ENCODE measurements around the gene PRKAG1. TPM values are rescaled to one million over a fixed set of nuclear protein-coding genes. Genes with fewer than 3 reads are reported as not detected.
A peak's percentile ranks its signal among the peaks of the same experiment; 100 is the strongest.

PRKAG1 gene
- total RNA-seq, 1 experiment from 2014 or later: 66.5 TPM

DNA sequence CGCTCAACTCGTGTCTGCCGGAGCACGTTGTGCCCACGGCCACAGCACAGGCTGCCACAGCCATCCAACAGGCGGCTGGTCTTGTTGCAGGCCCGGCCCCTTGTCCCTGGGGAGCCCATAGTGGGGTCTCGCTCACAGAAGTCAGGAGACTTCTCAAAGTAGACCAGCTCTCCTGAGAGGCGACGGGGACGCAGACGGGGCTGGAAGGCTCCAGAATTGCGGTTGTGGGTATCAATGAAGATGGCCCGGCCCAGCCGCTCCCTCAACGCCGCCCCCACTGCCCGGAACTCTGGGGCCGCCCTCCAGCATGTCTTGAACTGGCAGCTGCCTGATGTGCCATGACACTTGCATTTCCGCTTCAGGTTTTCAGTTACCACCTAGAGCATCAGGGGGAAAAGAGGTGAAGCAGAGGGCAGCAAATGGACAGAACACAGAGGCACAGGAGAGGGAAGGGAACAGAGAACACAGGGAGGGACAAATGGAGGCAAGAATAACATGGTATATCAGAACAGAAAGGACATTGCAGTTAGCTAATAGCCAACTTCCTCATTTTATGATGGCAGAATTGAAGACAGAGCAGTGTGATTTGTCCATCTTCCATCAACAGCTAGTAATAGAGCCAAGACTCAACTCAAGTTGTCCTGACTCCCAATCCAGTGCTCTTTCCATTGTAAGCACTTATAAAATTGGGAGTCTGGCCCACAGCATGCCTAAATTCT lies 52.2 kb downstream of the PRKAG1 start:
- ATAC-seq (no peak), DNase-seq (no peak)
- H3K27ac ChIP-seq (ENCODE audit: low read length): no peak overlapping the region
- H3K9ac ChIP-seq (ENCODE audit: low read length): no peak overlapping the region
- TF ChIP-seq, protein P1, sequence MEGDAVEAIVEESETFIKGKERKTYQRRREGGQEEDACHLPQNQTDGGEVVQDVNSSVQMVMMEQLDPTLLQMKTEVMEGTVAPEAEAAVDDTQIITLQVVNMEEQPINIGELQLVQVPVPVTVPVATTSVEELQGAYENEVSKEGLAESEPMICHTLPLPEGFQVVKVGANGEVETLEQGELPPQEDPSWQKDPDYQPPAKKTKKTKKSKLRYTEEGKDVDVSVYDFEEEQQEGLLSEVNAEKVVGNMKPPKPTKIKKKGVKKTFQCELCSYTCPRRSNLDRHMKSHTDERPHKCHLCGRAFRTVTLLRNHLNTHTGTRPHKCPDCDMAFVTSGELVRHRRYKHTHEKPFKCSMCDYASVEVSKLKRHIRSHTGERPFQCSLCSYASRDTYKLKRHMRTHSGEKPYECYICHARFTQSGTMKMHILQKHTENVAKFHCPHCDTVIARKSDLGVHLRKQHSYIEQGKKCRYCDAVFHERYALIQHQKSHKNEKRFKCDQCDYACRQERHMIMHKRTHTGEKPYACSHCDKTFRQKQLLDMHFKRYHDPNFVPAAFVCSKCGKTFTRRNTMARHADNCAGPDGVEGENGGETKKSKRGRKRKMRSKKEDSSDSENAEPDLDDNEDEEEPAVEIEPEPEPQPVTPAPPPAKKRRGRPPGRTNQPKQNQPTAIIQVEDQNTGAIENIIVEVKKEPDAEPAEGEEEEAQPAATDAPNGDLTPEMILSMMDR (conservative IDR thresholded peaks at IDR 0.05; ENCODE audit: low read depth, low read length): no peak
- no peak for TF ChIP-seq EZH2 (IDR thresholded peaks at IDR 0.05; ENCODE audit: low read length, unreplicated experiment)
- TF ChIP-seq EZH2phosphoT487 (IDR thresholded peaks at IDR 0.05; ENCODE audit: borderline replicate concordance, low read length): no peak
- BruUV-seq (replicated peaks): no TSS peak
- ChIA-PET POLR2A (ENCODE audit: unreplicated experiment) (no interaction called here), CTCF (interaction anchor here (0.9 to 1.0 kb wide), 2 partner anchors 22 to 30 kb away, joined by 4 to 5 read pairs; no protein-coding TSS in a partner anchor)
- no peaks in the 10 kb centered on the region for H3K9me3 ChIP-seq (ENCODE audit: low read length)
- H3K27me3 ChIP-seq (ENCODE audit: low read length): no peaks in the 10 kb centered on the region
- H3K4me3 ChIP-seq (ENCODE audit: low read length): no peak overlapping the region
- no peak overlapping the region for H3K4me2 ChIP-seq (ENCODE audit: low read length)
- no peaks in the 10 kb centered on the region for H4K20me1 ChIP-seq (ENCODE audit: low read length)
- intact Hi-C loops (cut with micrococcal nuclease): no loop called here
- H3K4me1 ChIP-seq (ENCODE audit: insufficient read depth, low read length): peaks cover 20% of the 10 kb centered on the region
- H3K9me2 ChIP-seq (replicated peaks; ENCODE audit: low read length): no peaks in the 10 kb centered on the region
- H3K36me3 ChIP-seq (ENCODE audit: low read depth, low read length): no peaks in the 10 kb centered on the region
- no peaks in the 10 kb centered on the region for H3F3A ChIP-seq (ENCODE audit: low read length, unreplicated experiment)
- no peak overlapping the region for H2AFZ ChIP-seq (ENCODE audit: low read length)
- no peaks in the 10 kb centered on the region for H3K79me2 ChIP-seq (ENCODE audit: low read length)

DNA sequence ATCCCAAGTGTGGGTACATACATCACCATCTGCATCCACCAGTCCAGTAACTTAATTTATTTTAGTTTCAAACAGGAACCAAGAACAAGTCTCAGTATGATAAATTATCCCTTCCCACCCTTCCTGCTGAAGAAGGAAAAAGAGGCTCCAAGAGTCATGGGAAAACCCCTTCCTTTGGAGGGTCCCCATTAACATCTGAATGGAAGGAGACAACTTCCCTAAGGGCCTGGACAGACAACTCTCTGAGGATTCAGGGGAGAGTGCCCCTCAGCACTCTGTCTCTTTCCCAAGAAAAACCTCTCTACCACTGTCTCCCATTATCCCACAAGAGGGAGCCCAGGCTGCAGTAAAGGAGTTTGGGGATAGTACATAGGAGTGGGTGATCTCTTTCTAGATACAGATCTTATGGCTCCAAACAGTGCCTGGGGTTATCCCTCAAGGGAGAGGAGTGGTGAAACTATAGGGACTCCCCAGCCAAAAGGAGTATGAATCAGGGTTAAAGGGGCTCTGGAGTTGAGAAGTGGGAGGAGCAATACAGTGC lies 53.2 kb downstream of the PRKAG1 start:
- TF ChIP-seq EZH2 (IDR thresholded peaks at IDR 0.05; ENCODE audit: low read length, unreplicated experiment): no peak
- TF ChIP-seq, protein P1 (conservative IDR thresholded peaks at IDR 0.05; ENCODE audit: low read depth, low read length): peak; percentile 54
- H4K20me1 ChIP-seq (ENCODE audit: low read length): no peaks in the 10 kb centered on the region
- H3K4me3 ChIP-seq (ENCODE audit: low read length): no peak overlapping the region
- H3K9me3 ChIP-seq (ENCODE audit: low read length): no peaks in the 10 kb centered on the region
- ChIA-PET CTCF (no interaction called here), POLR2A (ENCODE audit: unreplicated experiment) (no interaction called here)
- H3K9me2 ChIP-seq (replicated peaks; ENCODE audit: low read length): no peaks in the 10 kb centered on the region
- no peaks in the 10 kb centered on the region for H3K36me3 ChIP-seq (ENCODE audit: low read depth, low read length)
- peaks cover 20% of the 10 kb centered on the region for H3K4me1 ChIP-seq (ENCODE audit: insufficient read depth, low read length)
- BruUV-seq (replicated peaks): no TSS peak
- no peak overlapping the region for H3K9ac ChIP-seq (ENCODE audit: low read length)
- H2AFZ ChIP-seq (ENCODE audit: low read length): no peak overlapping the region
- no peak overlapping the region for H3K27ac ChIP-seq (ENCODE audit: low read length)
- no peaks in the 10 kb centered on the region for H3K27me3 ChIP-seq (ENCODE audit: low read length)
- H3F3A ChIP-seq (ENCODE audit: low read length, unreplicated experiment): no peaks in the 10 kb centered on the region
- DNase-seq (no peak), ATAC-seq (peak; percentile 70)
- no peak overlapping the region for H3K4me2 ChIP-seq (ENCODE audit: low read length)
- H3K79me2 ChIP-seq (ENCODE audit: low read length): no peaks in the 10 kb centered on the region
- intact Hi-C loops (cut with micrococcal nuclease): loop anchor here (1.0 kb wide), 1 partner anchor 30 kb away; no protein-coding TSS in a partner anchor

DNA sequence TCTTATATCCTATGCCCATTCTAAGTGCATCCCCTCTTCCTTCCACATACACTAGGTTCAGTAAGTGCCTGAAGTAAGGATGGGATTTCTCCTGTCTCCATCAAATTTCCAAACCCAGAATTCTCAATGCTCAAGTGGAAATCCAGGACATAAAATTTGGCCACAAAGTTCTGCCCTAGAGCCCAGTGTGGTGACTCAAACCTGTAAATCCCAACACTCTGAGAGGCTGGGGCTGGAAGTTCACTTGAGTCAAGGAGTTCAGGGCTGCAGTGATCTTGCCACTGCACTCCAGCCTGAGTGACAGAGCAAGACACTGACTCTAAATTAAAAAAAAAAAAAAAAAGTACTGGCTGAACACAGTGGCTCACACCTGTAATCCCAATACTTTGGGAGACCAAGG lies 56.8 kb downstream of the PRKAG1 start:
- Histone ChIP-seq H3K4me1 (ENCODE audit: insufficient read depth, low read length) (peaks cover 20% of the 10 kb centered on the region), H3K27ac (ENCODE audit: low read length) (peak overlapping the region; percentile 27), H2AFZ (ENCODE audit: low read length) (no peak overlapping the region), H3K9me2 (replicated peaks; ENCODE audit: low read length) (no peaks in the 10 kb centered on the region), H3K4me2 (ENCODE audit: low read length) (peak overlapping the region; percentile 48), H3K79me2 (ENCODE audit: low read length) (peaks cover 5% of the 10 kb centered on the region), H3K4me3 (ENCODE audit: low read length) (no peak overlapping the region), H3F3A (ENCODE audit: low read length, unreplicated experiment) (no peaks in the 10 kb centered on the region), H3K36me3 (ENCODE audit: low read depth, low read length) (no peaks in the 10 kb centered on the region), H3K9me3 (ENCODE audit: low read length) (no peaks in the 10 kb centered on the region), H3K9ac (ENCODE audit: low read length) (no peak overlapping the region), H3K27me3 (ENCODE audit: low read length) (no peaks in the 10 kb centered on the region), H4K20me1 (ENCODE audit: low read length) (no peaks in the 10 kb centered on the region)
- ChIA-PET CTCF (interaction anchor here (0.6 kb wide), 1 partner anchor 56 kb away, joined by 4 read pairs; no protein-coding TSS in a partner anchor), POLR2A (ENCODE audit: unreplicated experiment) (no interaction called here)
- ATAC-seq (peak; percentile 23; the same call in 1 of the 2 replicates), DNase-seq (peak; percentile 58)
- BruUV-seq (replicated peaks): no TSS peak
- intact Hi-C loops (cut with micrococcal nuclease): no loop called here
- TF ChIP-seq EZH2 (IDR thresholded peaks at IDR 0.05; ENCODE audit: low read length, unreplicated experiment) (no peak), EZH2phosphoT487 (IDR thresholded peaks at IDR 0.05; ENCODE audit: borderline replicate concordance, low read length) (no peak)
- TF ChIP-seq, protein P1 (conservative IDR thresholded peaks at IDR 0.05; ENCODE audit: low read depth, low read length): no peak
